ENCODE measurements around the gene SLC30A5.

SLC30A5 gene

GRCh38 chr5:69167929-69168328, 74.1 kb downstream of the SLC30A5 start:
- DNase-seq = peak; percentile 31

GRCh38 chr5:69170495-69170894, 76.7 kb downstream of the SLC30A5 start:
- no peak for DNase-seq

GRCh38 chr5:69170969-69171368, 77.2 kb downstream of the SLC30A5 start:
- DNase-seq = no peak
